BLaER1 (cell line): ENCODE measurements around the gene PDIA5.

Experiments used
- H3K27ac ChIP-seq: shearing (Covaris generic); formaldehyde crosslinking; 2 replicates; pipeline ENCODE4 v1.8.1; 2022
- H3K27me3 ChIP-seq: shearing (Covaris generic); formaldehyde crosslinking; 2 replicates; pipeline ENCODE4 v1.8.1; 2022
- H3K36me3 ChIP-seq: shearing (Covaris generic); formaldehyde crosslinking; 2 replicates; pipeline ENCODE4 v1.8.1; 2022
- H3K4me1 ChIP-seq: shearing (Covaris generic); formaldehyde crosslinking; 2 replicates; pipeline ENCODE4 v1.8.1; 2022
- H3K4me2 ChIP-seq: shearing (Covaris generic); formaldehyde crosslinking; 2 replicates; pipeline ENCODE4 v1.8.1; 2022
- H3K4me3 ChIP-seq: shearing (Covaris generic); formaldehyde crosslinking; 2 replicates; pipeline ENCODE4 v1.8.1; 2022
- H3K9ac ChIP-seq: shearing (Covaris generic); formaldehyde crosslinking; 2 replicates; pipeline ENCODE4 v1.8.1; 2022
- H3K9me3 ChIP-seq: shearing (Covaris generic); formaldehyde crosslinking; 2 replicates; pipeline ENCODE4 v1.8.1; 2022
- H4K20me1 ChIP-seq: shearing (Covaris generic); formaldehyde crosslinking; 2 replicates; pipeline ENCODE4 v1.8.1; 2022
- Cebpa-rat ChIP-seq: shearing (Covaris generic); IDR thresholded peaks from 2 replicates; pipeline ENCODE4 v1.8.1; 2022

PDIA5 gene

GRCh38 chr3:123026565-123027291 lies 40.1 kb upstream of the PDIA5 start:
- H3K9me3 ChIP-seq: peaks cover 12% of the 10 kb centered on the region; the same call in 1 of the 2 replicates
- peaks cover 20% of the 10 kb centered on the region for H4K20me1 ChIP-seq
- peak overlapping the region; percentile 99 for H3K4me2 ChIP-seq
- no peaks in the 10 kb centered on the region for H3K36me3 ChIP-seq
- peaks cover 35% of the 10 kb centered on the region for H3K4me1 ChIP-seq
- TF ChIP-seq Cebpa-rat: no peak
- peak overlapping the region; percentile 69 for H3K4me3 ChIP-seq
- no peak overlapping the region for H3K27ac ChIP-seq
- no peak overlapping the region for H3K9ac ChIP-seq
- peaks cover 99% of the 10 kb centered on the region for H3K27me3 ChIP-seq

- H3K4me2 ChIP-seq: peak within 1 kb of the TSS; percentile 99
- TF ChIP-seq Cebpa-rat: no peak
- peaks cover 20% of the 10 kb centered on the region for H4K20me1 ChIP-seq
- H3K4me3 ChIP-seq: peak within 1 kb of the TSS; percentile 69
- peaks cover 28% of the 10 kb centered on the region for H3K4me1 ChIP-seq
- peaks cover 12% of the 10 kb centered on the region; the same call in 1 of the 2 replicates for H3K9me3 ChIP-seq
- H3K27me3 ChIP-seq: peaks cover 92% of the 10 kb centered on the region
- H3K27ac ChIP-seq: no peak within 1 kb of the TSS
- H3K9ac ChIP-seq: peak within 1 kb of the TSS; percentile 21; the same call in 1 of the 2 replicates
- no peaks in the 10 kb centered on the region for H3K36me3 ChIP-seq
These were observed 39.3 kb upstream of the PDIA5 start, which contains the start of gene SEMA5B for GRCh38 chr3:123027292-123028232. Gene SEMA5B (minus strand): TSS chr3:123027763. CDS start chr3:122961263, 66,500 bp downstream.

GRCh38 chr3:123028233-123028828 lies 38.5 kb upstream of the PDIA5 start:
- H3K4me3 ChIP-seq: peak overlapping the region; percentile 69
- peaks cover 84% of the 10 kb centered on the region for H3K27me3 ChIP-seq
- peaks cover 28% of the 10 kb centered on the region for H3K4me1 ChIP-seq
- no peaks in the 10 kb centered on the region for H3K36me3 ChIP-seq
- no peak for TF ChIP-seq Cebpa-rat
- H3K27ac ChIP-seq: no peak overlapping the region
- H4K20me1 ChIP-seq: peaks cover 20% of the 10 kb centered on the region
- no peak overlapping the region for H3K9ac ChIP-seq
- H3K4me2 ChIP-seq: peak overlapping the region; percentile 99
- H3K9me3 ChIP-seq: peaks cover 12% of the 10 kb centered on the region; the same call in 1 of the 2 replicates

GRCh38 chr3:123031051-123031450 lies 35.8 kb upstream of the PDIA5 start:
- no peak overlapping the region for H3K4me2 ChIP-seq
- H4K20me1 ChIP-seq: peaks cover 20% of the 10 kb centered on the region
- H3K9ac ChIP-seq: no peak overlapping the region
- H3K27ac ChIP-seq: no peak overlapping the region
- H3K4me1 ChIP-seq: peaks cover 28% of the 10 kb centered on the region
- H3K9me3 ChIP-seq: no peaks in the 10 kb centered on the region
- H3K27me3 ChIP-seq: peaks cover 57% of the 10 kb centered on the region
- H3K36me3 ChIP-seq: no peaks in the 10 kb centered on the region
- no peak overlapping the region for H3K4me3 ChIP-seq
- TF ChIP-seq Cebpa-rat: no peak

GRCh38 chr3:123032057-123032456 lies 34.8 kb upstream of the PDIA5 start:
- Histone ChIP-seq H3K27me3 (peaks cover 47% of the 10 kb centered on the region), H4K20me1 (peaks cover 12% of the 10 kb centered on the region), H3K9me3 (no peaks in the 10 kb centered on the region), H3K4me2 (no peak overlapping the region), H3K4me1 (peaks cover 21% of the 10 kb centered on the region), H3K36me3 (no peaks in the 10 kb centered on the region), H3K9ac (no peak overlapping the region), H3K4me3 (no peak overlapping the region), H3K27ac (no peak overlapping the region)
- no peak for TF ChIP-seq Cebpa-rat

GRCh38 chr3:123034120-123034519 lies 32.7 kb upstream of the PDIA5 start:
- no peak overlapping the region for H3K9ac ChIP-seq
- no peak overlapping the region for H3K4me2 ChIP-seq
- H3K27me3 ChIP-seq: peaks cover 26% of the 10 kb centered on the region
- no peak overlapping the region for H3K27ac ChIP-seq
- H3K4me3 ChIP-seq: no peak overlapping the region
- H3K9me3 ChIP-seq: no peaks in the 10 kb centered on the region
- H4K20me1 ChIP-seq: no peaks in the 10 kb centered on the region
- peaks cover 7% of the 10 kb centered on the region; the same call in 1 of the 2 replicates for H3K4me1 ChIP-seq
- no peaks in the 10 kb centered on the region for H3K36me3 ChIP-seq
- no peak for TF ChIP-seq Cebpa-rat

DNA sequence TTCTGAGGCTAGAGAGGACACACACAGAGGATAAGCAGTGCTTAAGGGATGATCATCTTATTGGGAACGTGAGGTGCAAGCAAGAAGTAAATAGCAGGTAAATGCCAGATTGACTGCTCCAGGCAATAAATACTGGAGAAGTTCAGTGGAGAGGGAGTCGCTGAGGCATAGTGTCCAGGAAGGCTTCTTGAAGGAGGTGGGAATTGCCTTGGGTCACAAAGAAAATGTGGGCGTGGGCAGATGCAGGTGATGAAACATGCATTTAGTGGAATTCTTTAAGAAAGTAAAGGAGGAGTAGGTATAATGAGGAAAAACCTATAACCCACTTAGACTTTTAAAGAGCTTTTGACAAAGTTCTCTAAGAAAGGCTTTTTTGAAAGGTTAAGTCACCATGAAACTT lies 31.8 kb upstream of the PDIA5 start:
- Histone ChIP-seq H3K4me3 (no peak overlapping the region), H3K9me3 (no peaks in the 10 kb centered on the region), H3K27ac (no peak overlapping the region), H3K27me3 (peaks cover 17% of the 10 kb centered on the region), H4K20me1 (no peaks in the 10 kb centered on the region), H3K9ac (no peak overlapping the region), H3K4me1 (peaks cover 7% of the 10 kb centered on the region; the same call in 1 of the 2 replicates), H3K36me3 (no peaks in the 10 kb centered on the region), H3K4me2 (no peak overlapping the region)
- no peak for TF ChIP-seq Cebpa-rat

DNA sequence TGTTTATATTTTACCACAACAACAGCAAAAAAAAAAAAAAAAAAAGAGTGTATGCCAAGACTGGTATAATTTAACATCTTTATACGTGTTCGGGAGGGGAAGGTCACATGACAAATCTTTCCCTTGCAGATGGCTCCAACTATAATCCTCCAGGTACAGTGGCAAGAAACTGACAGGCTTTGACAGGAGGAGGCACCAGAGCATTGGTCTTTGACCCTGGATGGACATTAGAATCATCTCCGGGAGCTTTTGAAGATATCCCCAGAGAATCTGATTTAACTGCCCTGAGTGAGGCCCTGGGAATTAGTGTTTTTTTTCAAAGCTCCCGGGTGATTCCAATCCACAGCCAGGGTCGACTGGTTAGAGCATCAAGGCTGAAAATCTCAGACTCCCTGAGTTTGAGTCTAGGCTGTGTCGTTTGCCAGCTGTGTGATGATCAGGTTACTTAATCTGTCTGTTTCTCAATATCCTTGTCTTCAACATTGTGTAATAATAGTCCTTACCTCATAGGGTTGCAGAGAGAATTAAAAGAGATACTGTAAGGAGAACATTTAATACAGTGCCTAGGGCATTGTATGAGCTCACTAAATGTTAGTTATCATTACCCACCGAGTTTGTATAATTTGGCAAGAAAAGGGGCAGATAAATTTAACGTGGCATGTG lies 30.3 kb upstream of the PDIA5 start:
- Histone ChIP-seq H3K9ac (no peak overlapping the region), H3K36me3 (no peaks in the 10 kb centered on the region), H3K4me3 (no peak overlapping the region), H3K4me1 (no peaks in the 10 kb centered on the region), H3K4me2 (no peak overlapping the region), H4K20me1 (no peaks in the 10 kb centered on the region), H3K9me3 (no peaks in the 10 kb centered on the region), H3K27ac (no peak overlapping the region), H3K27me3 (peaks cover 3% of the 10 kb centered on the region)
- TF ChIP-seq Cebpa-rat: no peak

DNA sequence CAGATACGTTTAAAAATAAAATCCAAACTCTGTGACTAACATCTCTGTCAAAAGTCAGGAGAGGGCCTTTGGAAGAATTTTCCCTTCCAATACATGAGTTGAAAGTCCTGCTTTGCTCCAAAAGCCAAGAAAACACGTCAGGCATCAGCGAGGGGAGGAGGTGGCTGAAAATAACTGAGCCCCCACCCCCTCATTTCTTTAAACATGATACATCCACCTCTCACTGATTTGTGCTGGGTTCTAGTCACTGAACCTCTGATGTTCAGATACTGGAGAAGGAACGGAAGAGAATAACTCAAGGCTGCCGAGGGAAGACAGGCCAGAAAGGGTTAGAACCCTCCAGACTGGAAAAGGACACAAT lies 29.8 kb upstream of the PDIA5 start:
- Histone ChIP-seq H3K4me2 (no peak overlapping the region), H3K36me3 (no peaks in the 10 kb centered on the region), H3K27ac (no peak overlapping the region), H4K20me1 (no peaks in the 10 kb centered on the region), H3K4me3 (no peak overlapping the region), H3K27me3 (no peaks in the 10 kb centered on the region), H3K9me3 (no peaks in the 10 kb centered on the region), H3K4me1 (no peaks in the 10 kb centered on the region), H3K9ac (no peak overlapping the region)
- no peak for TF ChIP-seq Cebpa-rat
